Measurements from ENCODE around the gene TPSAB1. TPM values are rescaled to one million over a fixed set of nuclear protein-coding genes. Genes with fewer than 3 reads are reported as not detected.
"Not testable (repeated sequence)": the region's sequence is repeated elsewhere in the genome, so short reads cannot be mapped to it uniquely, and the experiment has no call there.

TPSAB1 gene
- total RNA-seq, 1 donor from 2014 or later: not detected

DNA sequence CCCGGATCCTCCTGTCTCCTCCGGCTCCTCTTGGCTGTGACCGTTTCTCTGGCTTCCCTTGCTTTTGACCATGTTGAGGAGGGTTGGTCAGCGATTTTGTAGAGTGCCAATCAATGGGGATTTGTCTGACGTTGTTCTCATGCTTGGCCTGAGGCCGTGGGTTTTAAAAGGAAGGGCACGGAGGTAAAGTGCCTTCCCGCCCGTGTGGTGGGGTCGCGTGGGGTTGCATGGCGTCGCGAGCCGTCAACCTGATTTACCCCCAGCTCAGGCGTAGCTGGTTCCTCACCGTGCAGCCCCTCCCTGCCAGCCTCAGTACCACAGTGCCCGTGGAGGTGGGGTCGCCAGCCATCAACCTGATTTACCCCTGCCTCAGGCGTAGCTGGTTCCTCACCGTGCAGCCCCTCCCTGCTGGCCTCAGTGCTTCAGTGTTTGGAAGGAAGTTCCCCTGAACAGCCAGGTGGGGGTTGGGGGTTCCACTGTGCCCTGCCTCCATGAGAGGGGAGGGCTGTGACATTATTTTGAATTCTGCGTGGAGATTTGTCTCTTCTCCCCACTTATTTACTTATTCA, 5.0 kb downstream of the TPSAB1 start:
- TF ChIP-seq CTCF (IDR thresholded peaks at IDR 0.05; ENCODE audit: partially characterized antibody, unreplicated experiment): no peak
- Mint-ChIP-seq H3K9me3 (ENCODE audit: unreplicated experiment) (peaks cover 5% of the 10 kb centered on the region), H3K27me3 (ENCODE audit: unreplicated experiment) (peaks cover 13% of the 10 kb centered on the region), H3K4me1 (ENCODE audit: low read depth, unreplicated experiment) (peaks cover 2% of the 10 kb centered on the region), H3K36me3 (ENCODE audit: unreplicated experiment) (no peaks in the 10 kb centered on the region), H3K27ac (ENCODE audit: unreplicated experiment) (no peak overlapping the region), H3K4me3 (ENCODE audit: unreplicated experiment) (no peak overlapping the region)
- DNase-seq: no peak

DNA sequence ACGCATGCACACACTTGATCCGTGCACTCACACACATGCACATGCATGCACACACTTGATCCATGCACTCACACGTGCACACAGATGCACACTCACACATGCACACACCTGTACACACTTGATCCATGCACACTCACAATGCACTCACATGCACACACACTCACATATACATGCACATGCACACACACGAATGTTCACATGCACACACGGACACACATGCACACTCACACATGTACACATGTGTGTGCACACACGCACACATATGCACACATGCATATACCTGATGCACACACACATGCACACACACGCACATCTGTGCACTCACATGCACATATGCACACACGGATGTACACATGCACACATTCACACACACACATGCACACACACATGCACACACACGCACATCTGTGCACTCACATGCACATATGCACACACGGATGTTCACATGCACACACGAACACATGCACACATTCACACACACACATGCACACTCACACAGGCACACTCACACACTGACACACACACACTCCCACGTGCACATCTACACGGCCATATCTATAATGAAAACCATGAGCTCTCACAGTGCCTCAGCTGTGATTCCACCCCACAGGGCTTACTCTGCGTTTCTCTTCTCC, 7.5 kb downstream of the TPSAB1 start:
- H3K27ac Mint-ChIP-seq (ENCODE audit: unreplicated experiment); H3K4me3 Mint-ChIP-seq (ENCODE audit: unreplicated experiment): not testable (repeated sequence)

GRCh38 chr16:1249031-1249755, 8.7 kb downstream of the TPSAB1 start:
- H3K27ac Mint-ChIP-seq (ENCODE audit: unreplicated experiment); H3K36me3 Mint-ChIP-seq (ENCODE audit: unreplicated experiment); H3K9me3 Mint-ChIP-seq (ENCODE audit: unreplicated experiment); H3K4me1 Mint-ChIP-seq (ENCODE audit: low read depth, unreplicated experiment); H3K4me3 Mint-ChIP-seq (ENCODE audit: unreplicated experiment); DNase-seq: not testable (repeated sequence)
- peaks cover 13% of the 10 kb centered on the region for H3K27me3 Mint-ChIP-seq (ENCODE audit: unreplicated experiment)

More for the DNA sequence above, 7.5 kb downstream of the TPSAB1 start:
- not testable (repeated sequence) for H3K36me3 Mint-ChIP-seq (ENCODE audit: unreplicated experiment); H3K4me1 Mint-ChIP-seq (ENCODE audit: low read depth, unreplicated experiment); DNase-seq; H3K9me3 Mint-ChIP-seq (ENCODE audit: unreplicated experiment)
- peaks cover 13% of the 10 kb centered on the region for H3K27me3 Mint-ChIP-seq (ENCODE audit: unreplicated experiment)

DNA sequence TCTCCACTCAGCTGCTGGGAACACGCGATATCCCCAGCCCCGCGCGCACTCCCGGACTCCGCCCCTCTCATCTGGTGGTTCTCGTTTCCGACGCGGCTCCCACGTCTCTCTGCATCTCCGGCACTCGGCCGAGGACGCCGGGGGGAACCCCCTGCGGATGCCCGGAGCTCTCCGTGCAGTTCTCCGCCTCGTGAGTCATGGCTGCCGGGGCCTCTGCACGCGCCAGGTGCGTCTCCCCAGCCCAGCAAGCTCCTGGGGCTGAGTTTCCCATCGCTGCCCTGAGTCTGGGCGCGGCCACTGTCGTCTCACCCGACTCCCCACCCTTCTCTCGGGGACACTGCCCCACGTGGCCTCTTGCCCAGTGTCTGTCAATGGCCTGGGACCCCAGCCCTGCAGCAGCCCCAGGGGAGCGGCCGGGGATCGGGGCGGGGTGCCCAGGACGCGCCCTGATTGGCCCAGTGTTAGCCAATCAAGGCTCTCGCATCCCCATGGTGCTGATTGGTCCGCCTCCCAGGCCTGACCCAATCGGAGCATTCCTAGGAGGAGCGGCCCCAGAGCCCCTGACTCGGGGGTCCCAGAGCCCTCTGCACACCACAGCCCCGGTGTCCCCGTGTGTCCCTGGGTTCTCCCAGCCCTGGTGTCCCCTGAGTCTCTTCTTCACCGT, 13.3 kb downstream of the TPSAB1 start:
- H3K4me1 Mint-ChIP-seq (ENCODE audit: low read depth, unreplicated experiment); H3K27me3 Mint-ChIP-seq (ENCODE audit: unreplicated experiment); H3K27ac Mint-ChIP-seq (ENCODE audit: unreplicated experiment); H3K36me3 Mint-ChIP-seq (ENCODE audit: unreplicated experiment); H3K4me3 Mint-ChIP-seq (ENCODE audit: unreplicated experiment); DNase-seq; H3K9me3 Mint-ChIP-seq (ENCODE audit: unreplicated experiment): not testable (repeated sequence)

DNA sequence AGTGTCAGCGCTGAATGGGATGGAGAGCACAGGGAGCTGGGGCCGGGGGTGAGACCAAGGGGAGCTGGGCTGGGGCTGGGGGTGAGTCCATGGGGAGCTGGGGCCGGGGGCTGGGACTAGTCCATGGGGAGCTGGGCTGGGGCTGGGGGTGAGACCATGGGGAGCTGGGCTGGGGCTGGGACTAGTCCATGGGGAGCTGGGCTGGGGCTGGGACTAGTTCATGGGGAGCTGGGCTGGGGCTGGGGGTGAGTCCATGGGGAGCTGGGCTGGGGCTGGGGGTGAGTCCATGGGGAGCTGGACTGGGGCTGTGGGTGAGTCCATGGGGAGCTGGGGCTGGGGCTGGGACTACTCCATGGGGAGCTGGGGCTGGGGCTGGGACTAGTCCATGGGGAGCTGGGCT, 14.3 kb downstream of the TPSAB1 start:
- not testable (repeated sequence) for H3K4me1 Mint-ChIP-seq (ENCODE audit: low read depth, unreplicated experiment); H3K27me3 Mint-ChIP-seq (ENCODE audit: unreplicated experiment); H3K9me3 Mint-ChIP-seq (ENCODE audit: unreplicated experiment); DNase-seq; H3K36me3 Mint-ChIP-seq (ENCODE audit: unreplicated experiment); H3K4me3 Mint-ChIP-seq (ENCODE audit: unreplicated experiment); H3K27ac Mint-ChIP-seq (ENCODE audit: unreplicated experiment)

- H3K9me3 Mint-ChIP-seq (ENCODE audit: unreplicated experiment); DNase-seq; H3K27me3 Mint-ChIP-seq (ENCODE audit: unreplicated experiment); H3K4me3 Mint-ChIP-seq (ENCODE audit: unreplicated experiment); H3K36me3 Mint-ChIP-seq (ENCODE audit: unreplicated experiment); H3K4me1 Mint-ChIP-seq (ENCODE audit: low read depth, unreplicated experiment); H3K27ac Mint-ChIP-seq (ENCODE audit: unreplicated experiment): not testable (repeated sequence)
Observed at GRCh38 chr16:1255276-1256122, 15.0 kb downstream of the TPSAB1 start, which contains the start of gene TPSD1. TSS of gene TPSD1 (plus strand) at chr16:1256069. CDS start at chr16:1256281, 212 bp downstream.

DNA sequence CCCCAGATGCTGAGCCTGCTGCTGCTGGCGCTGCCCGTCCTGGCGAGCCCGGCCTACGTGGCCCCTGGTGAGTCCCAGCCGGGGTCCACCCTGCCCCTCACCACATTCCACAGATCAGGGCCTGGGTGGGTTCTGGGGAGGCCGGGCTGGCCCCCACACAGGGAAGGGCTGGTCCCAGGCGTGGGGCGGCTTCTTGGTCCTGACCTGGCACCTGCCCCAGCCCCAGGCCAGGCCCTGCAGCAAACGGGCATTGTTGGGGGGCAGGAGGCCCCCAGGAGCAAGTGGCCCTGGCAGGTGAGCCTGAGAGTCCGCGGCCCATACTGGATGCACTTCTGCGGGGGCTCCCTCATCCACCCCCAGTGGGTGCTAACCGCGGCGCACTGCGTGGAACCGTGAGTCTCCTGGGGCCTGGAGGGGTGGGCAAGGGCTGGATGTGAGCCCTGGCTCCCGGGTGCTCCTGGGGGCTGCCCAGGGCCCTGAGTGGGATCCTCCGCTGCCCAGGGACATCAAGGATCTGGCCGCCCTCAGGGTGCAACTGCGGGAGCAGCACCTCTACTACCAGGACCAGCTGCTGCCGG, 15.9 kb downstream of the TPSAB1 start:
- H3K4me3 Mint-ChIP-seq (ENCODE audit: unreplicated experiment); DNase-seq; H3K27me3 Mint-ChIP-seq (ENCODE audit: unreplicated experiment); H3K9me3 Mint-ChIP-seq (ENCODE audit: unreplicated experiment); H3K36me3 Mint-ChIP-seq (ENCODE audit: unreplicated experiment); H3K4me1 Mint-ChIP-seq (ENCODE audit: low read depth, unreplicated experiment); H3K27ac Mint-ChIP-seq (ENCODE audit: unreplicated experiment): not testable (repeated sequence)
